Activated T-cell treated with anti-CD3 and anti-CD28 coated beads for 24 hours (primary cell): ENCODE measurements around the gene TRIM41.

Source experiments
- DNase-seq: peaks from one replicate; pipeline ENCODE4 v3.0.0-alpha.2; 2020; ENCODE audit warnings: low read depth

Gene TRIM41

GRCh38 chr5:181233088-181233800, 10.2 kb downstream of the TRIM41 start:
- DNase-seq = no peak

DNA sequence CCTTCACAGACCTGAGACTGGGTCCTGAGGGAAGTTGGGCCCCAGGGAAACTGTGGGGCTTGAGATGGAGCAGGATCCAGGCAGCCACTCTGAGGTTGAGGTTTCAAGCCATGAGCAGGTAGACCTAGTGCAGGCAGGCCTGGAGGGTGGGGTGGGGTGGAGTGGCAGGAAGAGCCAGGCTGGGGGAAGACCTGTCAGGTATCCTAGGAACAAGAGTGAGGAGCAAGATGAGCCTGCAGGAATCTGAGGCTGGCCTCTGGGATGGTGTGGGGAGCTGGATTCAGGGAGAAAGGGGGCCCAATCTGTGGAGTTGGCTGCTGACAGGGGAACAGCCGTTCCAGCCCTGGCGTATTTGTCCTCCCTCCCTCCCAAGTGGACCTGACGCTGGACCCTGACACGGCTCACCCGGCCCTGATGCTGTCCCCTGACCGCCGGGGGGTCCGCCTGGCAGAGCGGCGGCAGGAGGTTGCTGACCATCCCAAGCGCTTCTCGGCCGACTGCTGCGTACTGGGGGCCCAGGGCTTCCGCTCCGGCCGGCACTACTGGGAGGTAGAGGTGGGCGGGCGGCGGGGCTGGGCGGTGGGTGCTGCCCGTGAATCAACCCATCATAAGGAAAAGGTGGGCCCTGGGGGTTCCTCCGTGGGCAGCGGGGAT, 10.8 kb downstream of the TRIM41 start:
- no peak for DNase-seq

GRCh38 chr5:181234455-181235306, 11.6 kb downstream of the TRIM41 start:
- no peak for DNase-seq

DNA sequence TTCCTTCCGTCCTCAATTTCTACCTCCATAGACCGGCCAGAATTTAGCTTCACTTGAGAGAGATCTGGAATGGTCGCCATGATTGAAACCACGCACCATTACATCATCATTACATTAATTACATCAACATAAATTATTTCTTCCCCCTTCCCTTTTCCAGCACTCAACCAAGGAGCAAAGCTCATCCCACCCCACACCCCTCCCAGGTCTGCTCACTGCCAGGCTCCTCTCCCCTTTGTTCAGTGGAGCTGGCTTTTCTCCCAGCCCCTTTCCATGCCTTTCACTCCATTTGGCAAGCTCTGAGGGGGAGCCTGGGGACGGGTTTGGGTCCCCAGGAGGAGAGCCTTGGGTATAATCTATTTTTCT, 12.2 kb downstream of the TRIM41 start:
- DNase-seq = no peak

DNA sequence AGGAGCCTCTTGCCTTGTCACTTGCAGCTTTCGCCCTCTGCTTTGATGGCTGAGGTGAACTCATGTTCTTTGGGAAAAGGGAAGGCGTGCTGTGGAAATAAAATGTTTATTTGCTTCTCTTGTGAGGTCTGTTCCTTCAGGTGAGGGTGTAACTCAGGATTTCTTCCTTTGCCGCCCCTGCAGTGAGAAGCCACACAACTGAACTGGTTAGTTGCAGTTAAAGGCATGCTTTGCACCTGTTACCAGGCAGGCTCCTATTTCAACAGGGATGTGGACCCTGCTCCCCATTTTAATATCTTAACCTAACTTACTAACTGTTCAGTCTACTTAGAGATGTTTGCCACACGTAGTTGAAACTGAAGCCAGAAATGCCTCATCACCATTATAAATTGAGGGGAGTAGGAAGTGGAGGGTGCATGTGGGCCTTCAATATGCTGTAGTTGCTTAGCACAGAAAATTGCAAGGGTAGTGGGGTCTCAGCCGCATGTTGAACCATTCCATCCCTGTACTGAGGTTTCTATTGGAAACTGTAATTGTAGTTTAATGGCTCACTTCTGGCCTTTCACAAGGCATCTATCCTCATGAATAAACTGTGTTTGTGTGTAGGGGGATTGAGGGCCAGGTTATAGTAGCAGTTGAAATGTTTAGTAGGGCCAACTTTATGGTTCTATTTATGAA, 12.7 kb downstream of the TRIM41 start:
- DNase-seq = no peak

DNA sequence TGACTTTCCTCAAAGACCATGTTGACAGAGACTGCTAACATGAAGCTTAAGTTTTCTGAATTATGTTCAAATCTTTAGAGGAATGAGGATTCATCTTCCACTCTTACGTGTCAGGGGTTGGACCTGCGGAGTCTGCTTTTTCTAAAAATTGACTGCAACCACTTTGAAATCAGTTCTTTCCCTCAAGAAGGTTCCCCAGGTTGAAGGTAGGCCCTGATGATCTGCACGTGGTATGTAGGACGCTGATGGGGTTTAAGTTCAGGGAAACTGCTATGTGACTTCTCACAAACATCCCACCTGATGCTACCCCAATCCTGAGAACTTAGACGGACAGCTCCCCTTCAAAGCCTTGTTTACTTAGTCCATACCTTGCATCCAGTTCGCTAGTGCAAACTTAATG, 13.4 kb downstream of the TRIM41 start:
- no peak for DNase-seq

- no peak for DNase-seq
These were observed 14.0 kb downstream of the TRIM41 start for GRCh38 chr5:181236954-181237641.

DNA sequence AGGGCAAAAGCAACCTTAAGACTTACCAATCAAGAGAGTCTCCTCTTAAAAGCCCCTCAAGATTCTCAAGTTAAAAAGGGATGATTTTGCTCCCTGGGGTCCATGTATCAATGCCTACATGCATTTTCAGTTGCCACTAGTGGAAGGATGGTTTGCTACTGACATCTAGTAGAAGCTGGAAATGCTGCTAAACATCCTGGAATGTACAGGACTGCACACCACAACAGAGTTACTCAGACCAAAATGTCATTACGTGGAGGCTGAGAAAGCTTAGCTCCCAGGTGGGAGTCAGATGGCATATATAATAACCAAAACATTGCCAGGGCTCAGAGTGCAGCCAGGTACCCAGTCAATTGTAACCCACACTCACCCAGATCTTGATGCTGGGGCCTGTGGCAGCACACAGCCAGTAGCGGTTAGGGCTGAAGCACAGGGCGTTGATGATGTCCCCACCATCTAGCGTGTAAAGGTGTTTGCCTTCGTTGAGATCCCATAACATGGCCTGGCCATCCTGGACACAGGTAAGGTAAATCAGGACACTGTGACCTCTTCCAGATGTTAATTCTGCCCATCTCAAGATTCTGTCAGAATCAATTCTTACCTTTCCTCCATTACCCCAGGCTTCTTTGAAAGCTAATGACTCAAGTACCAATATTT, 14.8 kb downstream of the TRIM41 start:
- DNase-seq = no peak

DNA sequence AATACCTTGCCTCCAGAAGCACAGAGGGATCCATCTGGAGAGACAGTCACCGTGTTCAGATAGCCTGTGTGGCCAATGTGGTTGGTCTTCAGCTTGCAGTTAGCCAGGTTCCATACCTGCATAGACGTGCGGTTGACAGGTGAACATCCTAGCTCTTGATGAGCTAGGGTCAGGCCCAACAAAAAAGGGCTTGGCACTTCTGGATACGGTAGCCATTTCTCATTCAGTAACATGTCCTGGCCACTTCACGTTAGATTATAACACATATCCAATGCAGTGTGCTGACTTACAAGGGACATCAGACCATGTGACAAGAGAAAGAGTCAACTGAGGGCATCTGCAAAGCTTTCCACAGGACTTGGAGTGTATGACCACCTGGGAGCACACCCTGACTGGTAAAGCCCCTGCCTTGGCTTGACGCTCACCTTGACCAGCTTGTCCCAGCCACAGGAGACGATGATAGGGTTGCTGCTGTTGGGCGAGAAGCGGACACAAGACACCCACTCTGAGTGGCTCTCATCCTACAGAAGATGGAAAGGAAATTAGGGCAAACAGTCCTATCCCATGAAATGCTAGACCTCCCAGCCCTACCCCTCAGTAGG, 16.1 kb downstream of the TRIM41 start:
- no peak for DNase-seq

DNA sequence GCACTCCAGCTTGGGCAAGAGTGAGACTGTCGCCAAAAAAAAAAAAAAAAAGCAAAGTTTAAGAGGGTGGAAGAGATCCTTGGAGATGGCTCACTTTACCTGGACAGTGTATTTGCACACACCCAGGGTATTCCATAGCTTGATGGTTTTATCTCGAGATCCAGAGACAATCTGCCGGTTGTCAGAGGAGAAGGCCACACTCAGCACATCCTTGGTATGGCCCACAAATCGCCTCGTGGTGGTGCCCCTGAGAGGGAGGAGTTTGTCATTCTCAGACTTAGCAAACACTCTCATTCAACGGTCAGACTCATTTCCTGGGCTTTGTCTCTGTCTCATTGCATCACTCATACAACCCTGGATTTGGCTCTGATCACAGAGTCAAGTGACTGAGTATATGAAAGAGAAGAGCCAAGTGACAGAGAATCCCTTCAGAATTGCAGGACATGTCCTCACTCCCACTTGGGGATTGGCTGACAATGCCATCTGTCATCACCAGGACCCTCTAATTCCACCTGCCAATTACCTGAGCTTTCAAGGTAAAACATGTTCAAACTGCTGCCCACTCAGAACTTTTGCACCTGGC, 18.4 kb downstream of the TRIM41 start:
- DNase-seq = no peak

DNA sequence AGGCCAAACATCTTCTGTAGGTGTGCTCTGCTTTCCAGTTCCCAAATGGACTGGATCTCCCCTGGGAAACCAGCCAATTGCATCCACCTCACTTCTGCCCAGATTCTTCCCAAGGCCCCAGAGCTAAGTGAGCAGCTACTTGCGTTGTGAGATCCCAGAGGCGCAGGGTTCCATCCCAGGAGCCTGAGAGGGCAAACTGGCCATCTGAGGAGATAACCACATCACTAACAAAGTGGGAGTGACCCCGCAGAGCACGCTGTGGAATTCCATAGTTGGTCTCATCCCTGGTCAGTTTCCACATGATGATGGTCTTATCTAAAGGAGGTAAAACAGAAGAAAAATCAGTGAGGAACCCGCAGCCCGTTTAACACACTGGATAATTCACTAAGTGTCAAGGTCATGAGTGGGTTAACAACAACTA, 19.0 kb downstream of the TRIM41 start:
- DNase-seq = no peak

- no peak for DNase-seq
These were observed 20.0 kb downstream of the TRIM41 start for GRCh38 chr5:181243018-181243563.

DNA sequence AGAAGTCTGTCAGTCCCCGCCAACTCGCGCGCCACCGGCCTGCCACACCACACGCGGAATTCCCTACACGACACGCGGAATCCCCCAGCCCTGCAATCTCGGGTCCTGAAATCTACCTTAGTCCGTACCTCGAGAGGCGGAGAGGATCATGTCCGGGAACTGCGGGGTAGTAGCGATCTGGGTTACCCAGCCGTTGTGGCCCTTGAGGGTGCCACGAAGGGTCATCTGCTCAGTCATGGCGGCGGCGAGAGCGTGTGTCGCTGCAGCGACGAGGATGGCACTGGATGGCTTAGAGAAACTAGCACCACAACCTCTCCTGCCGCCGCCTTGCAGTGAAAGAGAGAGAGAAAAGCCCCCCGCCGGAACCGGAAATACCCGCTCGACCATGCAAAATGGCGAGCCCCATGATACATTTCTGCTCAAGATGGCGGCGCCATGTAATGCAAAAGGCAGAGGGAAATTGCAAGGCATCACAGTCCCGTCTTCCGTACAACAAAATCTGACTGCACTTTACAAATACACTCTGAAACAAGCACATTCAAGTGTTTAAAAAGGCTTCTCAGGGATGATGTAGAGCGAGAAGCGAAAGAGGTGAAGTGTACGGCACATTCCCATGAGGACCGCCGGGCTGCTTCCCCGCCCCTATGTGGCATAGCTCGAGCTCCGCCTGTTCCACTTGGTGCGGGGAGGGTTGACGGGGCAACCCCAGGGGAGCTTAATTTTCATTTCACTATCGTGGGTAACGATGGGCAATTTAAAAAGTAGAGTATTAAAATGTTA, 20.7 kb downstream of the TRIM41 start, which contains the start of gene RACK1:
Gene RACK1, minus strand, starts transcription at position 343 of the 780 bp plus-strand sequence. Its CDS starts 106 bp downstream, at position 237.
- peak; percentile 85 for DNase-seq

DNA sequence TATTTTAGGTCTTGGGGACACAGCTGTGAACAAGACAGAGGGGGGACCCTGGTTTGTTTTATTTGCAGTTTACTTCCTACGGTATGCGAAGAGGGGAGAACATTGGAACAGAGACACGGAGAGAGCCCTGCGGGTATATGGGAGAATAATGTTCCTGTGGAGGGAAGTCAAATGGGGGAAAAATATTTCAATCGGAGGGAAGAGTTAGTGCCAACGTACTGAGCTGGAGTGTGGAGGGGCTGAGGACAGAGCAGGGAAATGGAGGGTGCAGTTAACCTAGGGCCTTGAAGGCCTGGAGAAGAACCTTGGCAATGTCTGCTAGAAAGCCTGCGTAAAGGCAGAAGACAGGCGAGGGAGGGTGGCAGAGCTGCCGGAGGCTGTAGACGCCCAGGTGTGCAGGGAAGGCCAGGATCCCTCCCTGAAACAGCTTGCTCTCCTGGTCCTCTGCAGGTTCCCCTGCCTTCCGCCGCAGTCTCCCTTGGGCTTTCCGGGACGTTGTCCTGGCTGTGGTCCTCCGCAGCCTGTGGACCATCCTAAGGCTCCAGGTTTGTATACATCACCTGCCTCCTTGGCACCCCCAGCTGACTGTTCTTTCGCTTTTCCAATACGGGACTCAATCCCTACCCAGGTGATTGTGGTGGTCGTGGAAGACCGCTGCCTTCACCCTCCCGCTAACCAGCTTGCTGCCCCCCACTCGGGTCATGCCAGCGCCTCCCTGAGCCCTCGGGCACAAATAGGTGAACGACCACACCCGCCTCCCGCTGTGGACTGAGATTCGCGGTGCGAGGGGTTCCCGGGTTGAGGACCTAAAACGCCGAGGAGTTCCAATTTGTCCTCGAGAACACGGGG, 22.6 kb downstream of the TRIM41 start:
- DNase-seq = no peak

DNA sequence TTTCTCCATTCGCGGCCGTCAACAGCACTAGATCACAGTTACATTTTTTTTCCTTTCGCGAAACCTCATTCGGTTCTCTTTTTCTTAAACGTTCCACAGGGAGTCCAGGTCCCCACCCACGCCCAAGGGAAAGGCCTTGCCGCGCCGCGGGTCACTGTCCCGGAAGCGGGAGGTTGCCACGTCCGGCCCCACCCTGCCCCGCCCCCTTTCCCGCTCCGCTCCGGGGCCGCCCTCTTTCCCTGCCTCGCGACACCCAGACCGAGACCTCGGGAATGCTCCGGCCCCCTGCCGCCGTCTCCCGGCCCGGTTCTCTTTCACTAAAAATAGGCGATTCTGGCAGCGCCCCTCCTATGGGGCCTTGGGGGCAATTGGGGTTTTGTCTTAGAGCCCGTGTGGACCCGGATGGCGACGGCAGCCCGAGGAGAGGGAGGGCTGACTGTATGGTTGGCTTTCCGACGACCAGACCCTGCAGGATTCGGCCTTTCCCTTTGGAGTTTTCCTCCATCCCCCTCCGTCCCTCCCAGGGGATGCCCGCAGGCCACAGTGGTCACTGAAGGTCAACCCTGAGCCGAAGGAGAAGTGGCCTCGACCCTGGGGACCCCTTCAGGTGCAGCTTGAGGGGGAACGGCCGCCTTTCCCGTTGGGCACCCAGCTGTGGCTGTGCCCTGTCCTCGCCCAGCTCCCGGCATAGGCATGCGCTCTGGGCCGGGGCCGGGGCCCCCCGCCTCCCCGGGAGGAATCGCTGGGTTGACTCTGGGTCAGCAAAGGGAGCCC, 23.4 kb downstream of the TRIM41 start:
- peak; percentile 76 for DNase-seq

DNA sequence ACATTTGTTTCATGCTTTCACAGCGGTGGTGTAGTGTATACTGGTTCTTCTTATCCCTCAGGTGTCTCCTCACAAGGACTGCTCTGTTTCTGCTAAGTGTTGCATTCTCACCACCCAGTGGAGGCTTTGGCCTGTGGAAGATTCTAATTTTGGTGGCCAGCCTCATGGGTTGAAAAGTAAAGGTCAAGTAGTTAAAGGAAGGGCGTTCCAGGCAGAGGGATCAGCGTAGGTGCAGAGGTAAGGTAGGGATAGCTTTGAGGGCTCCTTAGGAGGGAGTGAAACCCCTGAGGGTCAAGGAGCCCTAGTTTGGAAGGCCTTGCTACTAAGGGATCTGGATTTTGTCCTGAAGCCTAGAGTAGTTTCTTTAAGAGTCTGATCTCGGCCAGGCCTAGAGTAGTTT, 25.2 kb downstream of the TRIM41 start:
- DNase-seq = no peak

GRCh38 chr5:181255276-181255675, 32.2 kb downstream of the TRIM41 start:
- no peak for DNase-seq
